ENCODE data around the gene ZMYM1.
"Not testable (repeated sequence)": the region's sequence is repeated elsewhere in the genome, so short reads cannot be mapped to it uniquely, and the experiment has no call there.

The ZMYM1 gene

DNA sequence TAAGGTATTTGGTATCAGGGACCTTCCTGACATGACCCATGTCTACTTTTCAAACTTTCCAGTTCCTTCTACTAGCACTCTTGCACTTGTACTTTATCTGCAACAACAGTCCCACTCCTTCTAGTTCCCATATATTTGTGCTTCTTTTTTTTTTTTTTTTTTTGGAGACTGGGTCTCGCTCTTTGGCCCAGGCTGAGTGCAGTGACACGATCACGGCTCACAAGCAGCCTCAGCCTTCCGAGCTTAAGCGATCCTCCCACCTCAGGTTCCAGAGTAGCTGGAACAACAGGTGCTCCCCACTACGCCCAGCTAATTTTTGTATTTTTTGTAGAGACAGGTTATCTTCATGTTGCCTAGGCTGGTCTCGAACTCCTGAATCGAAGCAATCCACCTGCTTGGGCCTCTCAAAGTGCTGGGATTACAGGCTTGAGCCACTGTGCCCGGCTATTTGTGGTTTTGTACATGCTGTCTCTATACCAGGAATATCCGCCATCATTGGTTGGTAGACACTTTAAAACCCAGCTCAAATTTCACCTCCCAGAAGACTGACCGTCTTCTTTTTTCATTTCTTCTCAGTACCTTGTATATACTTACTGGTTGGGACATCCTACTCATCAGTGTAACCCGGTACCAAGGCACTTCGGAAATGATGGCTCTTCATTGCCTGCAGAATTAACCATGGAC is 1.1 kb downstream of the ZMYM1 start:
- peak; percentile 4 for DNase-seq

DNA sequence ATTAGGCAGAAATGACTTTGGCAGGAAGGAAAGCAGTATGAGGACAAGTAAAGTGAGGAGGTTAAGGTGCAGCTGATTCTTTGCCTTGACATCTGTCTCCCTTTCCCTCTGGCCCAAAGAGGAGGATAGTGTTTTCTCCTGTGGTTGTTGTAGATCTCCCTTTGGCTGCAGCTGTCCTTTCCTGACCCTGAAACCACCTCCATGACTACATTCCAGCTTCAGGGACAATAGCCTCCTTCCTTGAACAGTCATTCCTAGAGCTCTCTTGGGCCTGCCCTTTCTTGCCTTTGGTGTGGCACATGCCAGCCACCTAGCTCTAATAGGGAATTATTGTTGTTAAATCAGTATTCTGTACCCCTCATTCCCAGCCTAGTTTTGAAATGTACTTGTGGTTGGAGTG is 6.2 kb downstream of the ZMYM1 start:
- DNase-seq: no peak

DNA sequence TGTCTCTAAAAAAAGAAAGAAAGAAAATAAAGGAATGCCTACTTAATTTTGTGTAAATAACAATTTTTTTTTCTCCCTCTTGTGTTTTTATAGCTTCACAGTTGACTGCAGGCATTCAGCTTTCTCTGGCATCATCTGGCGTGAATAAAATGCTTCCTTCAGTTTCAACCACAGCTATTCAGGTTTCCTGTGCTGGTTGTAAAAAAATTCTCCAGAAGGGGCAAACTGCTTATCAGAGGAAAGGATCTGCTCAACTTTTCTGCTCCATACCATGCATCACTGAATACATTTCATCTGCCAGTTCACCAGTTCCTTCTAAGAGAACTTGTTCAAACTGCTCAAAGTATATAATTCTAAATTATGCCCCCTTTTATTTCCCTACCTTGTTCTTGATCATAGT is 18.0 kb downstream of the ZMYM1 start:
- DNase-seq: no peak

DNA sequence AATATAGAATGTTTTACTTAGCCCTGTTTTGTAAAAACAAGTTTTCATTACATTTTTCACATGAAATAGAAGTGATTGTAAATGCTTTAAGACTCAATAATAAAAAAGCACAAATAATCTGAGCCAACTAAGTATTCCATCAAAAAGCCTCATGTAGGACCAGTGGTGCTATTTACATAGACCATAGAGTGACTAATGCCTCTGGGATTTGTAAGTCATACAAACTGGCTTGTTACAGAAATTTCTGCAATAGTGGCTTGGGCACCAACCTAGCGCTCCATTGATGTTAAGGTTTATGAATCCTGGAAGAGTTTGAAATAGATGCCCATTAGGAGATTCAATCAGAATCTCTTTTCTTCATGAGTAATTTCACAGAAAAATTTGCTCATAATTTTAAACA is 31.9 kb downstream of the ZMYM1 start:
- no peak for DNase-seq

DNA sequence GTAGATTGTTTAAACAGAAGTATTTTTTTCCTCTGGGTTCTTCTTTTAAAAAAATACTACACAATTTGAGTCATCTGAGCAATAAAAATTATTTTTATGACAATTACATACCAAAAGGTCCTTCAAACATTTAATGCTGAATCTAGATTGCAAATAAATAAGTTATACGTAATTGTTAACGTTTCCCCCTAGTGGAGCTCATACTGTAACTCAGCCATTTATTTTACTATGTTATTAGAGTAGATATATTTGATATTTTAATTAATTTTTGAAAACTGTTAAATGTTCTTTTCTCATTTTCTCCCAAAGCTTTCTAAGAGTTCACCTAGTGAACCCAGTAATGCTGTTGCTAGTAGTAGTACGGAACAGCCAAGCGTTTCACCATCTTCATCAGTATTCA is 33.5 kb downstream of the ZMYM1 start:
- no peak for DNase-seq

DNA sequence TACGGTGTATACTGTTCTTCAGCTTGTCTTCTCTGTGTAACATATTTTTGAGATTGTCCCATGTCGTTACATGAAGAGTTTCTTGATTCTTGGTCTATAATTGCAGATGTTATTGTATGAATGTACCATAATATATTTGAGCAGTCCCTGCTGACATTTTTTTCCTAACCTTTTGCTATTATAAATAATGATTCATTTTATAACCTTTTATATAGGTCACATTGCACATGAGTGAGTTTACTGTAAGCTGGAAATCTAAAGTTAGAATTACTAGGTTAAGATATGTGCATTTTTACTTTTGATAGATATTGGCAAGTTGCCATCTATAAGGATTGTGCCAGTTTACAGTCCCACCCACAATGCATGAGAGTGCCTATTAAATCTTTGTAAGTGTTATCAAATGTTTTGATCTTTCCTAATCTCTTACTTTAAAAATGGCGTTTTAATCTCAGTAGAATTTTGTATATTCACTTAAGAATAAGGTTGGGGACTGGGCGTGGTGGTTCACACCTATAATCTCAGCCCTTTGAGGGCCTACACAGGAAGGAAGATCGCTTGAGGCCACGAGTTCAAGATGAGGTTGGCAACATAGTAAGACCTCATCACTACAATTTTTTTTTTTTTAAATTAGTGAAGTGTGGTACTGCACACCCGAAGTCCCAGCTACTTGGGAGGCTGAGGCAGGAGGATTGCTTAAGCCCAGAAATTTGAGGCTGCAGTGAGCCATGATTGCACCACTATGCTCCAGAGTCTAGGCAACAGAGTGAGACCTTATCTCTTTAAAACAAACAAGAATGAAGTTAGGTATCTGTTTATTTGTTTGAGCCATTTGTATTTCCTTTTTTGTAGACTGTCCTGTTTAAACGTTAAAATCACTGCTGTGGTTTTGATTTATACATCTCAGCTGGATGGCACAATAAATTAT is 36.5 kb downstream of the ZMYM1 start:
- DNase-seq: no peak

DNA sequence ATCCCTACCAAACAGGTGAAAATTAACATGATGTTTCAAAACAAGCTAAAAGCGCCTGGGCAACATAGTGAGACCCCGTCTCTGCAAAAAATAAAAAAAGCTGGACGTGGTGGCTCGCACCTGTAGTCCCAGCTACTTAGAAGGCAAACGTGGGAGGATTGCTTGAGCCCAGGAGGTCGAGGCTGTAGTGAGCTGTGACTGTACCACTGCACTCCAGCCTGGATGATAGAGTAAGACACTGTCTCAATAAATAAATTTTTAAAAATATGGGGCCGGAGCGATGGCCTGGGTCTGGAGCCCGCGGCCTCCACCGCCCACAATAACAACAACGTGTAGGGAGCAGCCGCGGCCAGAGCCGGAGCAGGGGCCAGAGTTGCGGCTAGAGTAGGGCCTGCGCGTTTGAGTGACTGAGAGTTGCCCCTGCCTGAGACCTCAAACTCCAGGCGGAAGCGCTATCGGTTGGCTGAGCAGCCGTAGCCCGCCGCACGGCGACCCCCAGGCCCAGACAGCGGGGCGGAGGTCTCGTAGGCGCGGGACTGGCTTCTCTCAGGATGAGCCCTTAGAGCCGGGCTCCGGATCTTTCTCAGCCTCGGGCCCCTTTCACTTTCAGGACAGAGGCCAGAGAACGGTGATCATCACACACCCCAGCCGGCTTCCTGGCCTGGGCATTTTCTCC is 41.4 kb downstream of the ZMYM1 start:
- DNase-seq: peak; percentile 4

DNA sequence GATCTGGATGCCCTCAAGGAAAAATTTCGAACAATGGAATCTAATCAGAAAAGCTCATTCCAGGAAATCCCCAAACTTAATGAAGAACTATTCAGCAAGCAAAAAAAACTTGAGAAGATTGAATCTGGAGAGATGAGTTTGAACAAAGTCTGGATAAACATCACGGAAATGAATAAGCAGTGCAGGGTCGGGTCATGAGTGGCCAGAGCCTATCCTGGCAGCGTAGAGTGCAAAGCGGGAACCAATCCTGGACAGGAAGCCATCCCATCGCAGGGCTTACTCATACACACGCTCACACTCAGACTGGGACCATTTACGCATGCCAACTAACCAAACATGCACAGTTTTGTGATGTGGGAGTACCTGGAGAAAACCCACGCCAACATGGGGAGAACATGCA is 43.1 kb downstream of the ZMYM1 start:
- no peak for DNase-seq

DNA sequence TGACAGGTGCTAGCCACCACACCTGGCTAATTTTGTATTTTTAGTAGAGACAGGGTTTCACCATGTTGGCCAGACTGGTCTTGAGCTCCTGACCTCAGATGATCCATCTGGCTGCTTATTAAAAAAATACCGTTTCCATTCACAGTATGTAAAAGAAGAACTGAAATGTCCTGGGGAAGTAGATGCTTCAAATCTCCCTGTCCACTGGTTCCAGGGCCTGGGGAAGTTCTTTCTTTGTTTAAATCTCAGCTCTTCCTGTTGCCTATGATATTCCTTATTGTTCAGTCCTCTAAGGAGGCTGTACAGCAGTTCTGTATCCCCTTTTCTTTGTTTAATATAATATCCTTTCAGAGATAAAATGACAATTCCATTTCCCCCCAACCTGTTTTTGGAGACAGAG is 47.4 kb downstream of the ZMYM1 start:
- no peak for DNase-seq

DNA sequence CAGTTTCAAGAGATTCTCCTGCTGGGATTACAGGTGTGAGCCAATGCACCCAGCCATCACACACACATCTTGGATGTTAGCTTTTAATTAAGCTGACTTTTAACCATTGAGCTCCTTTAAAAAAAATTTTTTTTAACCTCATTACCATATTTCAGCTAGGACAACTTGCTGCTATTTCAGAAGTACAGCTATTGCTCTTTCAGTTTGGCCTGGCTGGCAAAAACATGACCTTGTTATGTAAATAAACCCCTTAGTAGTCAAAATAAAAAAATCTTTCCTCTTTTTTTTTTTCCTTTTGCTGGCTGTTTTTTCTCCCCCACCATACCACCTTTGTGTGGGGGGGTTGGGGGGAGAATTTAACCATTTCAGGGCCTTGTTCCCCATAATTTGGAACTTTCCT is 49.9 kb downstream of the ZMYM1 start:
- DNase-seq: no peak

DNA sequence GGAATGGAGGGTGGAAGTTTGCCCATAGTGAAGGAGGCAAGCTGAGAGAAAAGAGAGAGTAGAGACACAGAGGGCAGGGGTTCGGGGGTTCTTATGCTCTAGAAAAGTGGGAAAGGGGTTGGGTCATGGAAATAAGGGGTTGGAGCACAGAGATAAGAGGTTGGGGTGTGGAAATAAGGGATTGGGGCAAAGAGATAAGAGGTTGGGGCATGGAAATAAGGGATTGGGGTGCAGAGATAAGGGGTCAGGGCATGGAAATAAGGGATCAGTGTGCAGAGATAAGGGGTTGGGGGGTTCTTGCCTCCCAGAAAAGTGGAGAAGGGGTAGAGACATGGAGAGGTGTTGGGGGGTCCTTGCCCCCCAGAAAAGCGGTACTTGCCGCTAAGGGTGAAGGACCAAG is 57.6 kb downstream of the ZMYM1 start:
- no peak for DNase-seq

DNA sequence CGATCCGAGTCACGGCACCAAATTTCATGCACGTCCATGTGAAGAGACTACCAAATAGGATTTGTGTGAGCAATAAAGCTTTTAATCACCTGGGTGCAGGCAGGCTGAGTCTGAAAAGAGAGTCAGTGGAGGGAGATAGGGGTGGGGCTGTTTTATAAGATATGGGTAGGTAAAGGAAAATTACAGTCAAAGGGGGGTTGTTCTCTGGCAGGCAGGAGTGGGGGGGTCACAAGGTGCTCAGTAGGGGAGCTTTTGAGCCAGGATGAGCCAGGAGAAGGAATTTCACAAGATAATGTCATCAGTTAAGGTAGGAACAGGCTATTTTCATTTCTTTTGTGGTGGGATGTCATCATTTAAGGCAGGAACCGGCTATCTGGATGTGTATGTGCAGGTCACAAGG is 58.4 kb downstream of the ZMYM1 start:
- DNase-seq: not testable (repeated sequence)

DNA sequence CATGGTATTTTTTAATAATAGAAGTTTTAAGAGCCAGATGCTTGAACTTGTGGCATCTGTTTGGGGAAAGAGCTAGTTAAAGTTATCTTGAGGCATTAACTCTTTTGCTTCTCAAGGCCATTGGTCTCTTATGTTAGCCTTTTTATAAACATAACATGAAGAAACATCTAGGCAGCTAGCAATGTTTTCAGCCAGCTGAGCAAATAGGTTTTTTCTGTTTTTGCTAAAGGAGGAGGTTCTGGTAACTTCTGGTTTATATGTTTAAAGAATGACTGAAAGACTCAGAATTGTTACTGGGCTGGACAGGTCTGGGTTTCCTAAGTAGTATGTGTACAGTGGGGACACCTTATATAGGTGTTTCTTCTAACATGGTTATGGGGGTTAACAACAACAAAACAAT is 63.1 kb downstream of the ZMYM1 start:
- not testable (repeated sequence) for DNase-seq

DNA sequence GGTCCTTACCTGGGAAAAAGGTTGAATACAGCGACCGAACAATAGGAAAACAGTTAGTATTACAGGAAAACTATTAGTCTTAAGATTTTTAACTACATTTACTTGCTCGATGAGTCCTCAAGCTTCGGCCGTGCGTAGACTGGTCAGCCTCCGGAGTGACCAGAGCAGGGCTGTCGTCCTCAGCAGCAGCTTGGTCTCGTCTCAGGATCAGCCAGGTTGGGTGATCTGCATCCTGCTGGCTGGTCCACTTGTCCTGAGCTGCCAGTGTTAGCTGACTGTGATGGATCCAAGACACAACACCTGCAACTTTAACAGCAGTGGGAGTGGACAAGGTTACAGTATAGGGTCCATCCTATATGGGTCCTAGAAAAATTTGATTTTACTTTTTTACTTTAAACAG is 63.5 kb downstream of the ZMYM1 start:
- not testable (repeated sequence) for DNase-seq

DNA sequence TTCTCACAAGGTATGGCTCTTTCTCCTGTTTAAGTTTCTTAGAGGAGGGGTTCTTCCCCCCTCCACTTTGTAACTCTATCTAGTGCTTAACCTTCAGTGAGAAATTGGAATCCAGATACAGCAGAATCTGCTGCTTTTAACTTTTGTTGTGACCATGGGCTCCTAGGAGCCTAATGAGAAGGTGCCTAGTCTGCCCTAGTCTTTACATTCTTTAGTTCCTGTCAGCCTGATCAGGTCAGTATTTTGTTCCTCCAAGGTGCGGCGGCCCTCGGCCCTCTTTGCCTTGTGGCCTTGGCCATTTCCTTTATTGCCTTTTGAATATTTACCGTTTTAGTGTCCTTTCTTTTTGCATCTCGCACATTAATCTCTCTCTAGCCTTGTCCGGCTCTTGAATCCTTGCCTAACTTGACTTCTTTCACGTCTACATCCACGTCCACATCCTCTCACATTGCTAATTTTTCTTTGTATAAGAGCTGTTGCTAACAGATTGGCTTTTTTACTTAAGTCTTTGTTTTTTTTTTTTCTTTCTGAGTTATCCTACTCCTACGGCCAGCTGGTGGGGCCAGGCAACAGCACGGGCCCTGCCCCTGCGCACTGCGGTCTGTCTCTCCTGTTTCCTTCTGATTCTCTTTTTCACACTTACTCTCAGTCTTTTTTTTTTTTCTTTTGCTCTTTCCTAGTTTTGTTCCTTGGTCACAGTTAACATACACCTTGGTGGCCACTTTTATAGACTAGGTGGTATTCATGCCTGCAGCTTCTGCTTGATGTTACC is 64.7 kb downstream of the ZMYM1 start:
- DNase-seq: no peak

DNA sequence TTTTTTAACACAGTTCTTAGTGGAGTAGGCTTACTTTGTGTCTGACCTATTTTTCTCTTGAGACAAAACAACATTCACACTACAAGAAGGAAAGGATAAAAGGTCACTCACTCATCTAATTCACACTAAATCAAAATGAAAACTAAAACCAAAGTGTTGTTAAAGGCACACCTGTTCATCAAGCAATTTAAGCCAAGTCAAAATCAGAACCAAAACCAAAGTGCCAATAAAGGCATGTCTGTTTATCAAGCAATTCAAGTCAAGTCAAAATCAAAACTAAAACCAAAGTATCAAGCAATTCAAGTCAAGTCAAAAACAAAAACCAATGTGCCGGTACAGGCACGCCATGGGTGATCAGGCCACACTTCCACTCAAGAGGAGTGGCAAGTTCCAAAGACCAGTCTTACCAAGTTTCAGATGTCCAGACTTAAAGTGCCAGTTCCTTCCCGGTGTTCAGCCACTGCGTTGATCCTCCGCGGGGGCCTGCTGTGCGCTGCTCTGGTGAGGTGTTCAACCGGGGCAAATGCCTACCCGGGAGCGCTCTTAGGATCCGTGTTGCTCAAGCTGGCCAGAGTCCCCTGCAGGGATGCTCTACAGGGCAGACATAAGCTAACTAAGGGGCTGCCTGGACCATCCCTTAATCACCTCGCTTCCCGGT is 66.8 kb downstream of the ZMYM1 start:
- not testable (repeated sequence) for DNase-seq

DNA sequence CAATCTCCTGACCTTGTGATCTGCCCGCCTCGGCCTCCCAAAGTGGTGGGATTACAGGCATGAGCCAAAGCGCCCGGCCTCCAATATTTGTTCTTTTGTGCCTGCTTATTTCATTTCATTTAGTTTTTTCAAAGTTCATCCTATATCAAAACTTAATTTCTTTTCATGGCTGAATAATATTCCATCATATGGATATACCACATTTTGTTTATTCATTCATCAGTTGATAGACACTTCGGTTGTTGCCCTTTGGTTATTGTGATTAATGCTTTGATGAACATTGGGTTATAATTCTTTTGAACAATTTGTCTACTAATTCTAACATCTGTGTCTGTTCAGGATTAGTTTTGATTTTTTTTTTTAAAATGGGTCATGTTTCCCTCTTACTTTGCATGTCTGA is 72.0 kb downstream of the ZMYM1 start:
- no peak for DNase-seq

DNA sequence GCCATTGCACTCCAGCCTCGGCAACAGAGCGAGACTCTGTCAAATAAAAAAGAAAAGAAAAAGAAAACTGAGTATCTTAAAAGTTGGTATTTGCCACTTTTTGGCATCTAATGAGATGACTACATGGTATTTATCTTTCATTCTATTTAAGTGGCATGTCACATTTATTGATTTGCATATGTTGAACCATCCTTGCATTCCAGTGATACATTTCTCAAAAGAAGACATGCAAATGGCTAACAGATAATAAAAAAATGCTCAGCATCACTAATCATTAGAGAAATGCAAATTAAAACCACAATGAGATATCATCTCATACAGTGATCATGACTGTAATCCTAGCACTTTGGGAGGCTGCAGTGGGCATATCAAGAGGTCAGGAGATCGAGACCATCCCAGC is 85.7 kb downstream of the ZMYM1 start:
- DNase-seq: no peak

All from inflammatory macrophage treated with lipopolysaccharide for 4 hours (primary cell).